Activated CD4-positive, alpha-beta T cell treated with anti-CD3 and anti-CD28 coated beads, Interleukin-2, amount 10 ng/mL, durations not matched to agents 24 days and 14 days (primary cell): ENCODE results near the gene SORT1. TPM values are rescaled to one million over a fixed set of nuclear protein-coding genes. Genes with fewer than 3 reads are reported as not detected.
A peak's percentile ranks its signal among the peaks of the same experiment; 100 is the strongest.

Experiments used
- DNase-seq: peaks from one replicate; pipeline ENCODE4 v3.0.0; 2022
- H3K27ac Mint-ChIP-seq: one replicate; pipeline ENCODE4 v1.8.0; 2022; ENCODE audit warnings: mild to moderate bottlenecking, mixed read lengths
- H3K27me3 Mint-ChIP-seq: one replicate; pipeline ENCODE4 v1.8.0; 2022; ENCODE audit warnings: mixed read lengths
- H3K36me3 Mint-ChIP-seq: one replicate; pipeline ENCODE4 v1.8.0; 2022; ENCODE audit warnings: low read depth, mild to moderate bottlenecking, mixed read lengths
- H3K4me1 Mint-ChIP-seq: one replicate; pipeline ENCODE4 v1.8.0; 2021; ENCODE audit warnings: mixed read lengths
- H3K4me3 Mint-ChIP-seq: one replicate; pipeline ENCODE4 v1.8.0; 2022; ENCODE audit warnings: mild to moderate bottlenecking, moderate library complexity, mixed read lengths
- H3K9me3 Mint-ChIP-seq: one replicate; pipeline ENCODE4 v1.8.0; 2021; ENCODE audit warnings: mixed read lengths
- intact Hi-C: fragments of 100-400 bp; cut with micrococcal nuclease; formaldehyde crosslinking; loops from one replicate; pipeline ENCODE4 v1.15.1; 2023
- total RNA-seq: library from RNA; stranded (reverse); gene quantifications from 2 replicates; pipeline ENCODE4 v1.2.3, GENCODE V29; 2022

SORT1 gene
- total RNA-seq, 1 donor from 2014 or later = 1.2 TPM

GRCh38 chr1:109263234-109263596, 134.5 kb downstream of the SORT1 start:
- intact Hi-C loops = loop anchor here (1.0 kb wide), 2 partner anchors 136 to 269 kb away; no protein-coding TSS in a partner anchor
- Mint-ChIP-seq H3K27me3 (no peaks in the 10 kb centered on the region), H3K27ac (peak overlapping the region; percentile 79), H3K36me3 (no peaks in the 10 kb centered on the region), H3K9me3 (no peaks in the 10 kb centered on the region), H3K4me1 (no peaks in the 10 kb centered on the region), H3K4me3 (no peak overlapping the region)
- DNase-seq = no peak

DNA sequence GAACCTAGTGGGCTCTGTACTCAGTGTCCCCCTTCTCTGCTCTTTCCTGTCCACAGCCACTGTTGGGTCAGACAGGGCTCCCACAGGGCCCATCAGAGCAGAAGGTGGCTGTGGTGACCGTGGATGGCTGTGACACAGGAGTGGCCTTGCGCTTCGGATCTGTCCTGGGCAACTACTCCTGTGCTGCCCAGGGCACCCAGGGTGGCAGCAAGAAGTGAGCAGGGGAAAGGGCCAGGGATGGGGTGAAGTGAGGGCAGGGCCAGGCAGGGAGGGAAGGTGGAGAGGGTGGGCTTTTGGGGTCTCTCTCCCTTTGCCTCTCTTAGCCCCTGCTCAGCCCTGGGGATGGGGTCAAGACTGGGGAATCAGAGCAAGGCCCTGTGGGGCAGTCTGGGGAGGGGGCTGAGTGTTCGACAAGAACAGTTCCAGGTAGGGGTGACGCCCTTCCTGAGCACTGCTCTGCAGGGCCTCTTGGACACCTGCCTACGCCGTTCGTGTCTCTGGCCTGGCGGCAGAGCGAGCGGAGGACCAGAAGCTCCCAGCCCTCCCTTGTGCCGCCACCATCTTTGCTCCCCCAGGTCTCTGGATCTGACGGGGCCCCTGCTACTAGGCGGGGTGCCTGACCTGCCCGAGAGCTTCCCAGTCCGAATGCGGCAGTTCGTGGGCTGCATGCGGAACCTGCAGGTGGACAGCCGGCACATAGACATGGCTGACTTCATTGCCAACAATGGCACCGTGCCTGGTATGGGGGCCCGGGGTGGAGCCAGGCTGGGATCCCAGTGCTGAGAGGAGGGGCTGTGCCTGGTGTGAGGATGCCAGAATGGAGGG, 135.3 kb downstream of the SORT1 start:
- Mint-ChIP-seq H3K36me3 (no peaks in the 10 kb centered on the region), H3K27ac (no peak overlapping the region), H3K9me3 (no peaks in the 10 kb centered on the region), H3K4me3 (no peak overlapping the region), H3K27me3 (no peaks in the 10 kb centered on the region), H3K4me1 (no peaks in the 10 kb centered on the region)
- intact Hi-C loops = loop anchor here (1.0 kb wide), 2 partner anchors 137 to 270 kb away; no protein-coding TSS in a partner anchor
- DNase-seq = no peak

DNA sequence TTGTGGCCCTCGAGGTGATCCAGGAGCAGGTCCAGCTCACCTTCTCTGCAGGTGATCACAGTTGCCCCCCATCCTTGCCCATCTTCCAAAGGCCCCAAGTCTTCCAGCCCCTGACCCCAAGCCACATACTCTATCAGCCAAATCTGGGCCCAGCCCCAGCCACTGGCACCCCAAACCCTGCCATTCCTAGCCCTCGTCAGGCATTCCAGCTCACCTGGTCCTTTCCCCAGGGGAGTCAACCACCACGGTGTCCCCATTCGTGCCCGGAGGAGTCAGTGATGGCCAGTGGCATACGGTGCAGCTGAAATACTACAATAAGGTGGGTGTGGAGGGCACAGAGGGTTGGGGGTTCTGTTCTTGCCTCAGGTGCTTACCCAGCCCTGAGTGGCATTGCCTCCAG, 136.1 kb downstream of the SORT1 start:
- Mint-ChIP-seq H3K4me3 (no peak overlapping the region), H3K27ac (no peak overlapping the region), H3K27me3 (no peaks in the 10 kb centered on the region), H3K4me1 (no peaks in the 10 kb centered on the region), H3K9me3 (no peaks in the 10 kb centered on the region), H3K36me3 (no peaks in the 10 kb centered on the region)
- intact Hi-C loops = no loop called here
- no peak for DNase-seq

GRCh38 chr1:109261006-109261405, 136.7 kb downstream of the SORT1 start:
- DNase-seq = no peak
- intact Hi-C loops = no loop called here
- Mint-ChIP-seq H3K27me3 (peaks cover 1% of the 10 kb centered on the region), H3K9me3 (no peaks in the 10 kb centered on the region), H3K4me1 (no peaks in the 10 kb centered on the region), H3K36me3 (no peaks in the 10 kb centered on the region), H3K4me3 (no peak overlapping the region), H3K27ac (no peak overlapping the region)

GRCh38 chr1:109259674-109260557, 137.8 kb downstream of the SORT1 start:
- peaks cover 3% of the 10 kb centered on the region for H3K27me3 Mint-ChIP-seq
- H3K4me1 Mint-ChIP-seq = no peaks in the 10 kb centered on the region
- DNase-seq = no peak
- H3K36me3 Mint-ChIP-seq = no peaks in the 10 kb centered on the region
- intact Hi-C loops = no loop called here
- no peaks in the 10 kb centered on the region for H3K9me3 Mint-ChIP-seq
- H3K27ac Mint-ChIP-seq = no peak overlapping the region
- no peak overlapping the region for H3K4me3 Mint-ChIP-seq

Other genes starting within 250 kb of the SORT1 start
- gene SARS1, start 184.0 kb downstream of the SORT1 start, total RNA-seq = 141 and 150 TPM in 2 replicates
- 3.8 and 4.1 TPM in 2 replicates for gene CELSR2, start 148.4 kb downstream of the SORT1 start, total RNA-seq
- gene PSRC1, start 114.8 kb downstream of the SORT1 start, total RNA-seq = 4.5 and 5.0 TPM in 2 replicates
- gene MYBPHL, start 90.9 kb downstream of the SORT1 start, total RNA-seq = not detected in 2 replicates
- gene PSMA5, start 28.5 kb upstream of the SORT1 start, total RNA-seq = 262 and 270 TPM in 2 replicates
- 0.07 TPM in 1 of 2 replicates, not detected in the other for gene SYPL2, start 68.6 kb upstream of the SORT1 start, total RNA-seq
- 15.1 and 15.6 TPM in 2 replicates for gene ATXN7L2, start 86.0 kb upstream of the SORT1 start, total RNA-seq
- 11.3 and 13.1 TPM in 2 replicates for gene CYB561D1, start 96.2 kb upstream of the SORT1 start, total RNA-seq
- 1.1 TPM in 2 replicates for gene AMIGO1, start 111.8 kb upstream of the SORT1 start, total RNA-seq
- 0.14 TPM in 1 of 2 replicates, not detected in the other for gene GPR61, start 142.0 kb upstream of the SORT1 start, total RNA-seq
- 8.7 and 8.8 TPM in 2 replicates for gene GNAI3, start 150.7 kb upstream of the SORT1 start, total RNA-seq
- gene GNAT2, start 221.7 kb upstream of the SORT1 start, total RNA-seq = 0.33 TPM in 2 replicates
- 92.2 and 97.8 TPM in 2 replicates for gene AMPD2, start 221.9 kb upstream of the SORT1 start, total RNA-seq